NCI-H2081 (cell line): ENCODE measurements around the gene NAT8L.
"Not testable (repeated sequence)": the region's sequence is repeated elsewhere in the genome, so short reads cannot be mapped to it uniquely, and the experiment has no call there.

Experiments used
- DNase-seq, 2 experiments: peaks; one replicate each; lab custom pipeline; 2025; lab: John Stamatoyannopoulos, UW

Gene NAT8L, protein sequence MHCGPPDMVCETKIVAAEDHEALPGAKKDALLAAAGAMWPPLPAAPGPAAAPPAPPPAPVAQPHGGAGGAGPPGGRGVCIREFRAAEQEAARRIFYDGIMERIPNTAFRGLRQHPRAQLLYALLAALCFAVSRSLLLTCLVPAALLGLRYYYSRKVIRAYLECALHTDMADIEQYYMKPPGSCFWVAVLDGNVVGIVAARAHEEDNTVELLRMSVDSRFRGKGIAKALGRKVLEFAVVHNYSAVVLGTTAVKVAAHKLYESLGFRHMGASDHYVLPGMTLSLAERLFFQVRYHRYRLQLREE

DNA sequence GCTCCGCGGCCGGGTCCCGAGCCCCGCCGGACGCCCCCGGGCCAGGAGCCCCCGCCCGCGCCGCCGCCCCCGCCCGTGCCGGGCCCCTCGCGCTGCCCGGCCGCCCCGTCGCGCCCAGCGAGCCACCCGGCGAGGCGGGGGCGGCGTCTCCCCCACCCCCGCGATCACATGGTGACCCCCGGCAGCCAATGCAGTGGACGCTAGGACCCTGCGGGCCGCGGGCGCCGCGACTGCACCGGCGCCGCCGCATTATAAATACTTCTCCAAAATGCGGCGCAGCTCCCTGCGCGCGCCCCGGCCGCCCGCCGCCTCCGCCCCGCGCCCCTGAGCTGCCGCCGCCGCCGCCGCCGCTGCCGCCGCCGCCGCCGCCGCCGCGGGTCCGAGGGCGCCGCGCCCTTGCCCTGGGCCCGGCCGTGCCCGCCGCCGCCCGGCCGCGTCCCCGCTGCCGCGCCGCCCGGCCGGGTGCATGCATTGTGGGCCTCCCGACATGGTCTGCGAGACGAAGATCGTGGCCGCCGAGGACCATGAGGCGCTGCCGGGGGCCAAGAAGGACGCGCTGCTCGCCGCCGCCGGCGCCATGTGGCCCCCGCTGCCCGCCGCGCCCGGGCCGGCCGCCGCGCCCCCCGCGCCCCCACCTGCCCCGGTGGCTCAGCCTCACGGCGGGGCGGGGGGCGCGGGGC lies at the start of gene NAT8L:
NAT8L (plus strand) TSS at position 282 of the 680 bp plus-strand sequence; CDS start at position 467, 185 bp downstream.
- peak; percentile 77 to 86 for DNase-seq

DNA sequence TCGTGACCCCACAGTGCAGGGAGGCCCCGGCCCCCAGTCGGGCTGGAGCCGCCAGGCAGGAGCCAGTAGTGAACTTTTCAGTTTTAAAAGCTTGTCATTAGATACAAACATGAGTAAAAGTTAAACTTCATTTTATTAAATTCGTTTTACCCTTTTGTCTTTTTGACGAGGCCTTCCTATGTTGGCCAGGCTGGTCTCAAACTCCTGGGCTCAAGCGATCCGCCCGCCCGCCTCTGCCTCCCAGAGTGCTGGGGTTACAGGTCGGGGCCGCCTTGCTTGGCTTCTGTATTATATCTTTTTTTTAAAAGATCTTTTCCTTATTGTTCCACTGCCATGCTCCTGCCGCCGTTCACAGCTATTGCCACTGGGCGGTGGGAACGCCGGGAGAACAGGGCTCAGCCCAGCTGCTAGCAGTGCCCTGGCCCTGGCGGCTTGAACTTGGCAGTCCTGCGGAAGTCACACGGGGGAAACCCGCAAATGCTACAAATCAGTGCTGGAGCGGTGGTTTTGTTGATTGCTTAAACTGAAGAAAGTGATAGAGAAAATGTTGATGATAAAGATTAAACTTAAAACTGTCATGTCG lies 49.4 kb upstream of the NAT8L start:
- peak; percentile 34 to 69 for DNase-seq

DNA sequence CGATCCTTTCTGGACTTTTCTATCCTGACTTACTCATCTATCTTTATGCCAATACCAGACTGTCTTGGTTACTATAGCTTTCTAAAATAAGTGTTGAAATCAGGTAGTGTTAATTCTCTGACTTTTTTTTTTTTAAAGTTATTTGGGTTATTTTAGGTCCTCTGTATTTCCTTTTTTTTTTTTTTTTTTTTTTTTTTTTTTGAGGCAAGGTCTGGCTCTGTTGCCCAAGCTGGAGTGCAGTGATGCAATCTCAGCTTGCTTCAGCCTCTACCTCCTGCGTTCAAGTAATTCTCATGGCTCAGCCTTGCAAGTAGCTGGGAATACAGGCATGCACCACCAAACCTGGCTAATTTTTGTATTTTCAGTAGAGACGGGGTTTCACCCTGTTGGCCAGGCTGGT lies 47.5 kb upstream of the NAT8L start:
- DNase-seq, result no peak

DNA sequence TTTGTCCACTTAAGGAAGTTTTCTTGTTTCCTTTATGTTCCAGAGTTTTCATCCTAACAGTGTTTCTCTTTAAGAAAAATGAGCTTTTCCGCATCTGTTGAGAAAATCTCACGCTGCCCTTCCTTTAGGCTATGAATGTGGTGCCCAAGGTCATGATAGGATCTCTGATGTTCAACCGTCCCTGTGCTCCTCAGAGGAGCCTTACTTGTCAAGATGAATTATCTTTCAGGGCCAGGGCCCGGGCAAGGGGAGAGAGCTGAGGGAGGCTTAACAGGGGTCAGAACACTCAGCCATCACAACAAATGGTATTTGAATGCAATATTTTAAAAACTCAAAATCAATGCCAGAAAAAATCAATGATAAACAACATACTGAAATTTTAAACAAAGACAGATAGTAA lies 44.1 kb upstream of the NAT8L start:
- no peak for DNase-seq

DNA sequence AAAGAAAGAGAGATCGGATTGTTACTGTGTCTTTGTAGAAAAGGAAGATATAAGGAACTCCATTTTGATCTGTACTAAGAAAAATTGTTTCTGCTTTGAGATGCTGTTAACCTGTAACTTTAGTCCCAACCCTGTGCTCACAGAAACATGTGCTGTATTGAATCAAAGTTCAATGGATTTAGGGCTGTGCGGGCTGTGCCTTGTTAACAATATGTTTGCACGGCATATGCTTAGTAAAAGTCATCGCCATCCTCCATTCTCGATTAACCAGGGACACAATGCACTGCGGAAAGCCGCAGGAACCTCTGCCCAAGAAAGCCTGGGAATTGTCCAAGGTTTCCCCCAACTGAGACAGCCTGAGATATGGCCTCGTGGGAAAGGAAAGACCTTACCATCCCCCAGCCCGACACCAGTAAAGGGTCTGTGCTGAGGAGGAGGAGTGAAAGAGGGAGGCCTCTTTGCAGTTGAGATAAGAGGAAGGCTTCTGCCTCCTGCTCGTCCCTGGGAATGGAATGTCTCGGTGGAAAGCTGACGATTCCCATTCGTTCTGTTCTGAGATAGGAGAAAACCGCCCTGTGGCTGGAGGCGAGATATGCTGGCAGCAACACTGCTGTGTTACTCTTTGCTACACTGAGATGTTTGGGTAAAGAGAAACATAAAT lies 37.6 kb upstream of the NAT8L start:
- DNase-seq, result not testable (repeated sequence)

DNA sequence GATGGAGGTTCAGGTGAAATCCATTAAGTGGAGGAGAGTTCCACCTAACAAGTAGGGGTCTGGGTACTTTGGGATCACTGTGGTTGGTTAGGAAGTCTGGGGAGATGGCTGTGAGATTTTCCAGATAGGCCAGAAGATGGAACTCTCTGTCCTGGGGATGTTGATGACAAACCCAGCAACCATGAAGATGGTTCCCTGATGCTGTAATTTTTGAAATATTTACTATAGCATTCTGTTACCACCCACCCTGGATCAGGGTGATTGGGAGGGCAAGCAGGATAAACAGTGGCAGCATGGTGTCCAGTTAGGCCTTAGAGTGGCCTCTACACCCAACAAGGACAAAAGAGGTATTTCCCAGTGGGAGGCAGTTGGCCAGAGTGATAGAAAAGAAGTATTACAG lies 34.4 kb upstream of the NAT8L start:
- no peak for DNase-seq

DNA sequence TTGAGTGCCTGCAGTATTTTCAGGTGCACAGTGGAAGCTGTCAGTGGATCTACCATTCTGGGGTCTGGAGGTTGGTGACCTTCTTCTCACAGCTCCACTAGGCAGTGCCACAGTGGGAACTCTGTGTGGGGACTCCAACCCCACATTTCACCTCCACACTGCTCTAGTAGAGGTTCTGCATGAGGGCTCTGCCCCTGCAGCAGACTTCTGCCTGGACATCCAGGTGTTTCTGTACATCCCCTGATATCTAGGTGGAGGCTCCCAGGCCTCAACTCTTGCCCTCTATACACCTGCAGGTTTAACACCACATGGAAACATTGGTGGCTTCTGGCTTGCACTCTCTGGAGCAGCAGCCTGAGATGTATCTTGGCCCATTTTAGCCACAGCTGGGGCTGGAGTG lies 33.3 kb upstream of the NAT8L start:
- DNase-seq, result no peak

DNA sequence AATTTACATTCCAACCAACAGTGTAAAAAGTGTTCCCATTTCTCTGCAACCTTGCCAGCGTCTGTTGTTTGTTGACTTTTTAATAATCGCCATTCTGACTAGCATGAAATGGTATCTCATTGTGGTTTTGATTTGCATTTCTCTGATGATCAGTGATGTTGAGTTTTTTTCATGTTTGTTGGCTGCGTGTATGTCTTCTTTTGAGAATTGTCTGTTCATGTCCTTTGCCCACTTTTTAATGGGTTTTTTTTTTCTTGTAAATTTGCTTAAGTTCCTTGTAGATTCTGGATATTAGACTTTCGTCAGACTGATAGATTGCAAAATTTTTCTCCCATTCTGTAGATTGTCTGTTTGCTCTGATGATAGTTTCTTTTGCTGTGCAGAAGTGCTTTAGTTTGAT lies 32.0 kb upstream of the NAT8L start:
- DNase-seq, result not testable (repeated sequence)

DNA sequence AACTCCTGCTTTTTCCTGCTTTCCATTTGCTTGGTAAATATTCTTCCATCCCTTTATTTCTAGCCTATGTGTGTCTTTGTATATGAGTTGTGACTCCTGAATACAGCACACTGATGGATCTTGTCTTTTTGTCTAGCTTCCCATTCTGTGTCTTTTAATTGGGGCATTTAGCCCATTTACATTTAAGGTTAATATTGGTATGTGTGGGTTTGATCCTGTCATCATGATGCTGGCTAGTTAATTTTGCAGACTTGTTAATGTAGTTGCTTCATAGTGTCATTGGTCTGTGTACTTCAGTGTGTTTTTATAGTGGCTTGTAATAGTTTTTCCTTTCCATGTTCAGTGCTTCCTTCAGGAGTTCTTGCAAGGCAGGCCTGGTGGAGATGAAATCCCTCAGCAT lies 28.0 kb upstream of the NAT8L start:
- not testable (repeated sequence) for DNase-seq

DNA sequence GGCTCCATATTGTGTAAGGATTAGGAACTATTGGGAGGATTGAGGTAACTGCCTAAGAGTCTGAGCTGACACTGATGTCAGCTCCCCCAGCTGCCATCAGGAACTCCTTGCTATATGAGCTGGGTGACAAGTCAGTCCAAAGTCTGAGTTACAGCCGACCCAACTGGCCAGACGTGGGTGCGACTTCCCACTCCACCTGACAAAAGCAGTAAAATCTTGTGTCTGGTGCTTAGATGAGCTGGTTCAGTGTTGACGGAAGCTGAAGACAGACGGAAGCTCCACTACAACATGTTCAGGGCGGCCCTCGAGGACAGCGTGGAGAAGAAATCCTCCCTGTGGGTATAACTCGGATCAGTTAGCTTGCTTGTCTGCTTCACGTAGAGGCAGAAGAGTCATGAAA lies 22.8 kb upstream of the NAT8L start:
- DNase-seq, result no peak

DNA sequence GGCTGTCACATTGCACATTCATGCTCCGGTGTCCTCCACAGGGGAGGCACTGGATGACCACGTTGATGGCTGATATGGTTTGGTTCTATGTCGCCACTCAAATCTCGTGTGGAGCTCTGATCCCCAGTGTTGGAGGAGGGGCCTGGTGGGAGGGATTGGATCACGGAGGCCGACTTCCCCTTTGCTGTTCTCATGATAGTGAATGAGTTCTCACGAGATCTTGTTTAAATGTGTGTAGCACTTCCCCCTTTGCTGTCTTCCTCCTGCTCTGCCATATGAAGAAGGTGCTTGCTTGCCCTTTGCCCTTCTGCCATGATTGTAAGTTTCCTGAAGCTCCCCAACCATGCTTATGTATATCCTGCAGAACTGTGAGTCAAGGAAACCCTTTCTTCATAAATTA lies 22.3 kb upstream of the NAT8L start:
- DNase-seq, result no peak

DNA sequence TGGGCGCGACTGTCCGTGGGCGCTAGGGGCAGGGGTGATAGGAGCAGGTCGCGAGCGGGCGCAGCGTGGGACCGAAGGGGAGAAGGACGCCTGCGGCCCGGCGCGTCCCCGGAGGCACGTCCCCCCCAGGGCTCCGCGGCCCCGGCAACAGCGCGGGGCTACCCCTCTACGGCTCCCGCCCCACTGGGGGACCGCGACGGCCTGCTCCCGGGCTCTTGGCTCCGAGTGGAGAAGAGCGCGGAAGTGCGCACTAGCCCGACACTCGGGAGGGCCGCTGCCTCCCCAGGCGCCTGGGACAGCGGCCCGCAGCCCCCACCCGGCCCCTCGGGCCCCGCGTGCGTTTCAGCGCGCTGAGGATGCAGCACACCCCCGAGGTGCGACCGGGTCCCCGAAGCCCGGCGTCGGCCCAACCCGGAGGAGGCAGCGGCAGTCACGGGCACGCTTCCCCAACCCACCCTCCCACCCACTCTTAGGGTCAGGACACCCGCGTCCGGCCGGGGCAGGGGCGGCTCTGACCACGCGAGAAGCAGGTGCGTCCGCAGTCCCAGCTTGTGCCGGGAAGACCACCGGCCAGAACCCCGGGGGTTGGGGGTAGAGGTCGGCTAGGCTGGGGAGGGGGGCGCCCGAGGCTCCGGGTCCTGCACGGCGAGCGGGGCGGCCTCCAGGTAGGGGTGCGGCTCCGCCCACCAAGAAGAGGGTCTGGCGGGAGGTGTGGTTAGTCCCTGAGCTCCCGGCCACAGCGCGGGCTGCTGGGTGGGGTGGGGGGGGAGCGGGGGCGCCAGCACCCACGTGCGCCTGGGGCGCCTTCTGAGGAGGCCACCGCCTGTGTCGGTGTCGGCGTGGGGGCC lies 18.5 kb upstream of the NAT8L start:
- no peak for DNase-seq

DNA sequence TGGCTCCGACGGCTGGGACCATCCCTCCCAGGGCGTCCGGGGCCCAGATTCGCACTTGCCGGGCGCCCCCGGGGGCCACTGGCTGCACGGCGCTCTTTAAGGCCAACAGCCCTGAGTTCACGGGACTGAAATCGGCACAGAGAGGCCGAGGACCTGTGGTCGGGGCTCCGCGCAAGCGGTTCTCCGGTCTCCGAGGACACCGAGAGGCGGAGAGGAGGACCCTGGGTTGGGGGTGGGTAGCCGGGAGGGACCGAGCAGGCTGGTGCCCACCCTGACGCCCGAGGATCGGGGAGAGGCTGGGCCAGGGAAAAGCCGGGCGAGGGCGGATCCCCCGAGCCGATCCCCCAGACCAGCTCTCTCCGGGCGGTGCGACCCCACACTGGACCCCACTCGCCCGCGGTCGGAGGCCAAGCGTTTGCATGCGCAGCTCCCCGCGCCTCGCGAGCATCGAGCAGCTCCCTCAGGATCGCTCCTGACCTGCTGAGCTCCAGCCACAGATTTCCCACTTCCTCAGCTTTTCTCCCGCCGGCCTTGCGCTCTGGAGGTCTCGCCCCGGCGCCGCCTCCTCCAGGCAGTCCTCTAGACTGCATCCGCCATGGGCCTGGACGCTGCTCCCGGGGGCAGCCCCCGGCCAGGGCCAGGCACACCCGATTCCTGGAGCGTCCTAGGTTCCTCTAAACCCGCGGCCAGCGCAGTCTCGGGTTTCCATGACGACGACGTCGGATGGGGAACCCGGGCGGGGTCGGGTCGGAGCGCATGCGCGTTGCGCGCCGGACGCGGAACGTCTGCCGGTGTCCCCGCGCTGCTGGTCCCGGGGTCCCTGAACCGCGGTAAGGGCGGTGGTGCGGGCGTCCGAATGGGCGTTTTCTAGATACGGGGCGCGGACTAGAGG lies 17.6 kb upstream of the NAT8L start:
- peak; percentile 86 to 87 for DNase-seq

DNA sequence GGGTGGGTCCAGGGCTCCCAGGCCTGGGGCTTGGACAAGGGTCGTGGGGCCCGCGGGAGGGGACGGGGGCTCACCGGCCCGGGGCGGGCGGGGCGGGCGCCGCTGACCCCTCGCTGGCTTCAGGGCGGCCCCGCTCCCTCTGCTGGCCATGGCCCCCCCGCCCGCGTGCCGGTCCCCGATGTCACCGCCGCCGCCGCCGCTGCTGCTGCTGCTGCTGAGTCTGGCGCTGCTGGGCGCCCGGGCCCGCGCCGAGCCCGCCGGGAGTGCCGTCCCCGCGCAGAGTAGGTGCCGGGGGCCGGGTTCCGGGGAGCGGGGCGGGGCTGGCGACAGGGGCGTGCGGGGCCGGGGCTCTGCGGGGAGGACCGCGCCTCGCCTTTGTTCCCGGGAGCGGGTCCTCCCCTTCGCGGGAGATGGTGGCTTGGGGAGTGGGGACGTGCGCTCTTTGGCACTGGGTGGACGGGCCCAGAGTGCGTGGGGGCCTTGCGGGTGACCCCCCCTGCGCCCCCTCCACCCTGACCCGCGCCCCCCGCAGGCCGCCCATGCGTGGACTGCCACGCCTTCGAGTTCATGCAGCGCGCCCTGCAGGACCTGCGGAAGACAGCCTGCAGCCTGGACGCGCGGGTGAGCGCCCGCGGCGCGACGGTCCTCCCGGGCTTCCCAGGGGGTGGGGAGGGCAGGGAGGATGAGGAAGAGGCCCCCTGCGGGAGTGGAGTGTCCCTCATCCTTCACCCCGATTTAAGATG lies 16.8 kb upstream of the NAT8L start:
- no peak for DNase-seq

DNA sequence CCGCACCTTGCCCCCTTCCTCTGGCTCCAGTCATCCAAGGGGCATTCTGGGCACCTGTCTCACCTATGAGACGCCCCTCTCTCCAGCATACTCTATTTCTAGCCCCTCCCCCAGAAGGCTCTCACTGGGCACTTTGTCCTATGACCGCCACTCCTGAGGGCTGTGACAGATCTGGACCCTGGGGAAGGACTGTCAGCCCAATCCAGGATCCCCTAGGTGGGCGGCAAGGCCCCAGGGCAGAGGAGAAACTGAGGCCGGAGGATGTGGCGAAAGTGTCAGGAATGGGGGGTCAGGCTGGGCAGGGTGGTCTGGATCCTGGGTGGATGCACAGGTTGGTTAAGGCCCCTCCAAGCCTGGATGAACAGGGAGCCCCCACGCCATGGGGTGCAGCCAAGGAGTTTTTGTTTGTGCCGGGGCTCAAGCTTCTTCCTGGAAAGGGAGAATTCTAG lies 16.2 kb upstream of the NAT8L start:
- no peak for DNase-seq

DNA sequence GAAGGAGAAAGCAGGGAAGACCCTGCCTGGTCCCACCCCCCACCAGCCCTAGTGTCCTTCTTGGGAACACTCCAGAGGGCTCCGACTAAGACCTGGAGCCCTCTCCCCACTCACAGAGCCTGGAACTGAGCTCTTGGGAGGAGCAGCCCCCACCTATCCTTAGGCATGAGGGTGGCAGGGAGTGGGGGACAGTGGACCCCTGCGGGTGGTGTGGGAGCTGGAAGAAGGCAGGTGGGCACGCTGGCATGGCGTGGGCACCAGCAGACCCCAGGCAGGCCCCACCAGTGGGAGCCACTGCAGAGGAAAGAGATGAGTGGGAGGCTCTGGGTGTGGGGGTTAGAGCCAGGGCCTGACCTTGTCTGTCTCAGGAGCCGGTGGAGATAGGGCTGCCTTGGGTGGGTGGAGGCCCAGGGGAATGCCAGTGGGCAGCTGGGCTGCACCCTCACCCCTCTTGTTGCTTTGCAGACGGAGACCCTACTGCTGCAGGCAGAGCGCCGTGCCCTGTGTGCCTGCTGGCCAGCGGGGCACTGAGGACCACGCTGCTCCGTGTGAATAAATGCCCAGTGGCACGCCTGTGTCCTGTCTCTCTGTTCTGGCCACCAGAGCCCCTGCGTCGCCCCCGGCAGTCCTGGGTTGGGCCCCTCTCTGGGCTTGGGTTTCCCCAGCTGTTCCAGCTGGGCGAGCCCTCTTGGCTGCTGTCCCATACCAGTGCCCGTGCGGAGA lies 15.6 kb upstream of the NAT8L start:
- no peak for DNase-seq

DNA sequence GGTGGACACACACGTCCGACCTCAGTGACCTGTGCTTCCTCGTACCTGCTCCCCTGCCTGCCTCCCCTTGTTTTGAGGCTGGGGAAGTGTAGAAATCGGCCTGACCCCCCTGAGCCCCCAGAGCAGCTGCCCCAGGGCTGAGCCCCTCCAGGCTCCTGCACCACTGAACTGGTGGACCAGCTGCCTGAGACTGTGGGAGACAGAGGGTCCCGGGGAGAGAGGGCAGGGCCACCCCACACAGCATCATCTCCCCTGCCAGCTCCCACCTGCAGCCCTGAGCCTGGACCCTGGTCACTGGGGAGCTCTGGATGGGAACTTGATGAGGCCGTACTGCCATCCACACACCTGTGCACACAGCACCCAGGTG lies 15.0 kb upstream of the NAT8L start:
- no peak for DNase-seq

DNA sequence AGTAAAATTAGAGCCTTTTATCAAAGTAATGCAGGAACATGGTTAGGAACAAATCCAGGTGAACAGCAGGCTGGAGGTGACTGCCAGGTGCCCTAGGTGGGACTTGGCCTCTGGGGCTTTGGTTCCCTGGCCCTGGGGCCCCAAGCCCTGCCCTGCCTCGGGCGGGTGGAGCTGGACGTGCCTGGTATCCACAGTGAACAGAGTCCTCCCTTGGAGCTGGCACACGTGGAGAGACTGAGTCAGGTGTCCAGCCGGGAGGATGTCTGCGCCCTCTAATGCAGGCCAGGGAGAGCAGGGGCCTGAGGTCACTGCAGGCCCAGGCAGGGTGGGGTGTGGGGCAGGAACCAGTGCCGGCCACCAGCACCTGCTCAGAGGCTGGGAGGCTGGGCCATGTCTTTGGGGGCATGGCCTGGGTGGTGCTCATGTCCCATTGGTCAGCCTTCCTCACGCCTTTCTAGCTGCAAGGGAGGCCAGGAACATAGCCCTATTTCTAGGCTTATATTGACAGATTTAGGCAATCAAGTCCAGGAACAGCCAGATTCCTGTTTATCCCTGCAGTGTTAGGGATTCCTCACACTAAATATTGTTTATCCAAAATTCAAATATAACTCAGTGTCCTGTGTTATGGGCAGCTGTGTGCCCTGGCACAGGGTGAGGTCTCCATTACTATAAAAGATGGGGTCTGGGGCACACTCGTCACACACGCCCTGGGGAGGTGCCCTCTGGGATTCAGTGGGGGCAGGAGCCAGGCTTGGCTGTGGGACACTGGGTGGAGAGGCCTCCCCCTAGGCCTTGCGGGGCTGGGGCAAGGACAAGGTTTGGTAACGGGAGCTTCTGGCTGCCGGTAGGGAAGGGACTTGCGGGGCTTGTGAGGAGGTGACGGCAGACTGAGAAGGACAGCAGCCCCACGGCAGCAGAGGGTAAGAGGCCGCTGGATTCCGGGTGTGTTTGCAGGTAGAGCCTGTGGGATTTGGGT lies 14.3 kb upstream of the NAT8L start:
- no peak for DNase-seq
